OCI-LY3 (cell line): ENCODE results near the gene FAM53A.
"Not testable (repeated sequence)": the region's sequence is repeated elsewhere in the genome, so short reads cannot be mapped to it uniquely, and the experiment has no call there.

Experiments
- H2AFZ ChIP-seq: fragments of 200-600, 300-600 bp; shearing (Covaris generic); 2 replicates; pipeline ENCODE4 v1.6.0; 2014; ENCODE audit warnings: antibody characterized with exemption, low read depth, low read length
- H3K27ac ChIP-seq: fragments of 200-600, 300-600 bp; sonication (generic); 2 replicates; pipeline ENCODE4 v1.5.1; 2014; ENCODE audit warnings: mild to moderate bottlenecking, low read length, moderate library complexity, mixed read lengths
- H3K27me3 ChIP-seq: fragments of 200-600, 300-600 bp; sonication (generic); 2 replicates; pipeline ENCODE4 v1.6.1; 2014; ENCODE audit warnings: low read depth, low read length, mixed read lengths
- H3K36me3 ChIP-seq: fragments of 200-600, 300-600 bp; sonication (generic); replicated peaks from 2 replicates; pipeline ENCODE3; 2014; ENCODE audit warnings: low read depth, low read length, mixed read lengths
- H3K4me1 ChIP-seq: fragments of 300-600, 200-600 bp; sonication (generic); 2 replicates; pipeline ENCODE4 v1.6.1; 2014; ENCODE audit warnings: low read length, mixed read lengths
- H3K4me2 ChIP-seq: fragments of 200-600, 300-600 bp; sonication (generic); 2 replicates; pipeline ENCODE4 v1.6.1; 2014; ENCODE audit warnings: low read length, mixed read lengths
- H3K4me3 ChIP-seq: fragments of 300-600, 200-600 bp; sonication (generic); 2 replicates; pipeline ENCODE4 v1.5.1; 2014; ENCODE audit warnings: antibody characterized with exemption, mild to moderate bottlenecking, low read length, moderate library complexity
- H3K79me2 ChIP-seq: fragments of 300-600, 200-600 bp; shearing (Covaris generic); 2 replicates; pipeline ENCODE4 v1.6.1; 2014; ENCODE audit warnings: mild to moderate bottlenecking, low read length, mixed read lengths
- H3K9ac ChIP-seq: fragments of 300-600, 200-600 bp; shearing (Covaris generic); 2 replicates; pipeline ENCODE4 v1.6.0; 2014; ENCODE audit warnings: mild to moderate bottlenecking, low read length, moderate library complexity
- H3K9me3 ChIP-seq: fragments of 200-600, 300-600 bp; shearing (Covaris generic); 2 replicates; pipeline ENCODE4 v1.6.1; 2014; ENCODE audit warnings: low read length, mixed read lengths; ENCODE audit not compliant: insufficient read depth
- H4K20me1 ChIP-seq: fragments of 200-600, 300-600 bp; sonication (generic); 2 replicates; pipeline ENCODE4 v1.6.1; 2016; ENCODE audit warnings: low read length, mixed read lengths; ENCODE audit not compliant: insufficient read depth
- CTCF ChIP-seq: fragments of 200-600, 300-600 bp; sonication (generic); IDR thresholded peaks from 2 replicates; pipeline ENCODE4 v1.5.1; 2014; ENCODE audit warnings: antibody characterized with exemption, low read length, low read depth
- EZH2phosphoT487 ChIP-seq: fragments of 200-600 bp; shearing (Covaris generic); IDR thresholded peaks from 2 replicates; pipeline ENCODE4 v1.6.1; 2018; ENCODE audit warnings: antibody characterized with exemption, mixed run types, low read depth

The FAM53A gene

GRCh38 chr4:1706358-1706757 lies 22.2 kb upstream of the FAM53A start:
- H3K4me2 ChIP-seq: no peak overlapping the region
- H3K79me2 ChIP-seq: peaks cover 98% of the 10 kb centered on the region
- TF ChIP-seq EZH2phosphoT487: no peak
- no peak for TF ChIP-seq CTCF
- no peak overlapping the region for H3K9ac ChIP-seq
- peaks cover 15% of the 10 kb centered on the region for H3K4me1 ChIP-seq
- no peak overlapping the region for H3K4me3 ChIP-seq
- H3K9me3 ChIP-seq: no peaks in the 10 kb centered on the region
- H3K27ac ChIP-seq: no peak overlapping the region
- H4K20me1 ChIP-seq: peaks cover 92% of the 10 kb centered on the region
- H3K36me3 ChIP-seq: peaks cover 61% of the 10 kb centered on the region
- no peak overlapping the region for H2AFZ ChIP-seq
- no peaks in the 10 kb centered on the region for H3K27me3 ChIP-seq

- H3K79me2 ChIP-seq: peaks cover 98% of the 10 kb centered on the region
- no peak overlapping the region for H2AFZ ChIP-seq
- no peak overlapping the region for H3K27ac ChIP-seq
- H3K4me3 ChIP-seq: no peak overlapping the region
- no peak overlapping the region for H3K9ac ChIP-seq
- H3K36me3 ChIP-seq: peaks cover 61% of the 10 kb centered on the region
- no peaks in the 10 kb centered on the region for H3K27me3 ChIP-seq
- H3K4me2 ChIP-seq: no peak overlapping the region
- no peaks in the 10 kb centered on the region for H3K9me3 ChIP-seq
- peaks cover 14% of the 10 kb centered on the region for H3K4me1 ChIP-seq
- H4K20me1 ChIP-seq: peaks cover 92% of the 10 kb centered on the region
- TF ChIP-seq CTCF: no peak
- TF ChIP-seq EZH2phosphoT487: no peak
These were observed 21.6 kb upstream of the FAM53A start for GRCh38 chr4:1705732-1706131.

GRCh38 chr4:1703867-1704266 lies 19.8 kb upstream of the FAM53A start:
- Histone ChIP-seq H4K20me1 (peaks cover 90% of the 10 kb centered on the region), H3K36me3 (peaks cover 68% of the 10 kb centered on the region), H3K4me2 (no peak overlapping the region), H2AFZ (no peak overlapping the region), H3K27ac (no peak overlapping the region), H3K9me3 (no peaks in the 10 kb centered on the region), H3K4me1 (peaks cover 4% of the 10 kb centered on the region; the same call in 1 of the 2 replicates), H3K4me3 (no peak overlapping the region), H3K79me2 (peaks cover 97% of the 10 kb centered on the region), H3K9ac (no peak overlapping the region), H3K27me3 (no peaks in the 10 kb centered on the region)
- TF ChIP-seq CTCF: no peak
- TF ChIP-seq EZH2phosphoT487: no peak

- Histone ChIP-seq H4K20me1 (peaks cover 76% of the 10 kb centered on the region), H3K36me3 (peaks cover 69% of the 10 kb centered on the region), H3K79me2 (peaks cover 87% of the 10 kb centered on the region)
- H3K4me3 ChIP-seq, H3K9ac ChIP-seq, H3K27me3 ChIP-seq, H3K27ac ChIP-seq, H2AFZ ChIP-seq, H3K4me2 ChIP-seq, H3K4me1 ChIP-seq, H3K9me3 ChIP-seq: not testable (repeated sequence)
These were observed 17.6 kb upstream of the FAM53A start for GRCh38 chr4:1701671-1702070.

- H3K4me2 ChIP-seq: no peak overlapping the region
- no peak overlapping the region for H3K4me3 ChIP-seq
- no peak overlapping the region for H3K9ac ChIP-seq
- H3K4me1 ChIP-seq: no peaks in the 10 kb centered on the region
- H3K27ac ChIP-seq: no peak overlapping the region
- H3K9me3 ChIP-seq: no peaks in the 10 kb centered on the region
- peaks cover 41% of the 10 kb centered on the region for H3K79me2 ChIP-seq
- H3K36me3 ChIP-seq: peaks cover 71% of the 10 kb centered on the region
- peaks cover 54% of the 10 kb centered on the region for H4K20me1 ChIP-seq
- no peaks in the 10 kb centered on the region for H3K27me3 ChIP-seq
- no peak for TF ChIP-seq CTCF
- no peak overlapping the region for H2AFZ ChIP-seq
These were observed 11.8 kb upstream of the FAM53A start for GRCh38 chr4:1695913-1696312.
